Neutrophil (primary cell): ENCODE data around the gene FILIP1.
A peak's percentile ranks its signal among the peaks of the same experiment; 100 is the strongest.

Source experiments
- H3K27ac ChIP-seq: fragments of 200-600 bp; sonication (generic); 2 replicates; pipeline ENCODE4 v1.5.1; 2016; ENCODE audit warnings: mild to moderate bottlenecking, moderate library complexity
- H3K27me3 ChIP-seq: fragments of 200-600 bp; sonication (generic); 2 replicates; pipeline ENCODE4 v1.6.0; 2016; ENCODE audit warnings: mild to moderate bottlenecking
- H3K36me3 ChIP-seq: fragments of 200-600 bp; sonication (generic); 2 replicates; pipeline ENCODE4 v1.5.1; 2017
- H3K4me1 ChIP-seq, 2 experiments: fragments of 200-600 bp in 1 of 2; sonication (generic) in 1 of 2; 1 replicate in 1 of 2; 2 replicates in 1 of 2; pipeline versions ENCODE4 v1.5.1 to v1.6.1; 2013 to 2016; ENCODE audit warnings: low read depth in 1 of 2, low read length in 1 of 2, mild to moderate bottlenecking in 1 of 2, moderate library complexity in 1 of 2; ENCODE audit not compliant: control insufficient read depth in 1 of 2, insufficient read depth in 1 of 2
- H3K4me3 ChIP-seq, 2 experiments: fragments of 200-600 bp in 1 of 2; sonication (generic) in 1 of 2; 1 replicate in 1 of 2; 2 replicates in 1 of 2; pipeline ENCODE4 v1.5.1; 2013 to 2016; ENCODE audit warnings: low read depth in 1 of 2, low read length in 1 of 2, mild to moderate bottlenecking in 1 of 2, moderate library complexity in 1 of 2
- H3K9me3 ChIP-seq: fragments of 200-600 bp; sonication (generic); 2 replicates; pipeline ENCODE4 v1.5.1; 2016
- TF ChIP-seq, protein P1 (sequence below): fragments of 200-600 bp; sonication (generic); IDR thresholded peaks from 2 replicates; pipeline ENCODE4 v1.5.1; 2016; ENCODE audit warnings: antibody characterized with exemption

The FILIP1 gene

DNA sequence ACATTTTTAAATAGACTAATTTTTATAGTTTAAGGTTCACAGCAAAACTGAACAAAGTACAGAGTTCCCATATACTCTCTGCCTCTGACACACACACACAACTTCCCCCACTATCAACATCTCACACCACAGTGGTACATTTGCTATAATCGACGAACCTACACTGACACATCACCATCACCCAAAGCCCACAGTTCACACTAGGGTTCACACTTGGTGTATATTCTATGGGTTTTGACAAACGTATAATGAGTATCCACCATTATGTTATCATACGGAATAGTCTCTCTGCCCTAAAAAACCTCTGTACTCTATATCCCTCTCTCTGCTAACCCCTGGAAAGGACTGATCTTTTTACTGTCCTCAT is 224.6 kb downstream of the FILIP1 start:
- no peak overlapping the region for H3K4me3 ChIP-seq
- H3K27me3 ChIP-seq: no peaks in the 10 kb centered on the region
- H3K27ac ChIP-seq: no peak overlapping the region
- TF ChIP-seq, protein P1, sequence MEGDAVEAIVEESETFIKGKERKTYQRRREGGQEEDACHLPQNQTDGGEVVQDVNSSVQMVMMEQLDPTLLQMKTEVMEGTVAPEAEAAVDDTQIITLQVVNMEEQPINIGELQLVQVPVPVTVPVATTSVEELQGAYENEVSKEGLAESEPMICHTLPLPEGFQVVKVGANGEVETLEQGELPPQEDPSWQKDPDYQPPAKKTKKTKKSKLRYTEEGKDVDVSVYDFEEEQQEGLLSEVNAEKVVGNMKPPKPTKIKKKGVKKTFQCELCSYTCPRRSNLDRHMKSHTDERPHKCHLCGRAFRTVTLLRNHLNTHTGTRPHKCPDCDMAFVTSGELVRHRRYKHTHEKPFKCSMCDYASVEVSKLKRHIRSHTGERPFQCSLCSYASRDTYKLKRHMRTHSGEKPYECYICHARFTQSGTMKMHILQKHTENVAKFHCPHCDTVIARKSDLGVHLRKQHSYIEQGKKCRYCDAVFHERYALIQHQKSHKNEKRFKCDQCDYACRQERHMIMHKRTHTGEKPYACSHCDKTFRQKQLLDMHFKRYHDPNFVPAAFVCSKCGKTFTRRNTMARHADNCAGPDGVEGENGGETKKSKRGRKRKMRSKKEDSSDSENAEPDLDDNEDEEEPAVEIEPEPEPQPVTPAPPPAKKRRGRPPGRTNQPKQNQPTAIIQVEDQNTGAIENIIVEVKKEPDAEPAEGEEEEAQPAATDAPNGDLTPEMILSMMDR: no peak
- H3K4me1 ChIP-seq: peaks cover 36 to 39% of the 10 kb centered on the region in 2 experiments
- peaks cover 16% of the 10 kb centered on the region for H3K36me3 ChIP-seq
- no peaks in the 10 kb centered on the region for H3K9me3 ChIP-seq

DNA sequence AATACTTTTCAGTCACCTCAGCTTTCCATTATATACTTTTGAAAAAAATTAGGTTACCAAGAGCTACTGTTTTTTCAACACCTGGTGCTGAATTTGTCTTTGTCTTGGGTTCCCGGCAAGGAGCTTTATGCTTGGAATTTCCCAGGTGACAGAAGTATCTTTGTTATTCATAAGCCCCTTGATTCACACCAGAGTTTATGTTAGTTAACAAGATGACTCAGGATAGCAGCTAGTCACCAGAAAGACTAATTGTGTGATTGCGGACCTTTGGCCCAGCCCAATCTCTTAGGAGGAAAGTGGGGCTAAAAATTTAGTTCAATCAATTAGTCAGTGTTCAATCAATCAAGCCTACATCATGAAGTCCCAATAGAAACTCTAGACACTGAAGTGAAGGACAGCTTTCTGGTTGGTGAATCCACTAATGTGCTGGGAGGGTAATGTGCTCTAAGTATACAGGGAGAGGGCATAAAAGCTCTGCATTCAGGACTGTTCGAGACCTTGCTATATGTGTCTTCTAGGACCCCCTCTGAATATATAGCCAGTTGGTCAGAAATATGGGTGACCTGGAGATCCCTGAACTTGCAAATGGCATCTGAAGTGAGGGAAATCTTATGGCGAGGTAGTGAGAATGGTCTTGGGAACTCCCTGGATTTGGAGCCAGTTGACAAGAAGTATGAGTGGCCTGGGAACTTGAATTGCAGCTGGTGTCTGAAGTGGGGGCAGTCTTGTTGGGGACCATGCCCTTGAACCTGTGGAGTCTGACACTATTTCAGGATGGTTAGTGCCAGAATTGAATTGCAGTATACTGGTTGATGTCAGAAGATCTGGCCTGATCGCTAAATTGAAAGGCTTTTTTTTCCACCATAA is 225.2 kb downstream of the FILIP1 start:
- TF ChIP-seq, protein P1: no peak
- no peaks in the 10 kb centered on the region for H3K9me3 ChIP-seq
- H3K27ac ChIP-seq: no peak overlapping the region
- H3K27me3 ChIP-seq: no peaks in the 10 kb centered on the region
- H3K4me1 ChIP-seq: peaks cover 30 to 33% of the 10 kb centered on the region in 2 experiments
- no peak overlapping the region for H3K4me3 ChIP-seq
- H3K36me3 ChIP-seq: peaks cover 22% of the 10 kb centered on the region

DNA sequence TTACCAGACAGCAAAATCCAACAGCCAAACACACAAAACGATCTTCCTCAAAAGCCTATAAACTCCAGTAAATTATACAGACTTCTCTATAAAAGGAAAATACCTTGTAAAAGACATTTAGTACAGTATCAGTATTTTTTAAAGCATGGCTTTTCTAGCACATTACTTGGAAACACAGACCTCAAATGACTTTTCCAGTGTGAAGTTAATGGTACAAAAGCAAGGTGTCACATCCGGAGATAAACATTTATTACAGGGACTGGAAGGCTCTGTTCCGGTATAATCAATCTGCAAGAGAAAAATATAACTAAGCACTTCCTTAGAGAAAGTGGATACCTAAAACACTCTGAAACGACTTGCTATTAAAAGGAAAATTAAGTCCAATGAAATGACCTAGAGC is 226.1 kb downstream of the FILIP1 start:
- TF ChIP-seq, protein P1: no peak
- Histone ChIP-seq H3K27me3 (no peaks in the 10 kb centered on the region), H3K4me3 (no peak overlapping the region), H3K27ac (no peak overlapping the region), H3K36me3 (peaks cover 25% of the 10 kb centered on the region), H3K9me3 (no peaks in the 10 kb centered on the region), H3K4me1 (peaks cover 21 to 24% of the 10 kb centered on the region in 2 experiments)

DNA sequence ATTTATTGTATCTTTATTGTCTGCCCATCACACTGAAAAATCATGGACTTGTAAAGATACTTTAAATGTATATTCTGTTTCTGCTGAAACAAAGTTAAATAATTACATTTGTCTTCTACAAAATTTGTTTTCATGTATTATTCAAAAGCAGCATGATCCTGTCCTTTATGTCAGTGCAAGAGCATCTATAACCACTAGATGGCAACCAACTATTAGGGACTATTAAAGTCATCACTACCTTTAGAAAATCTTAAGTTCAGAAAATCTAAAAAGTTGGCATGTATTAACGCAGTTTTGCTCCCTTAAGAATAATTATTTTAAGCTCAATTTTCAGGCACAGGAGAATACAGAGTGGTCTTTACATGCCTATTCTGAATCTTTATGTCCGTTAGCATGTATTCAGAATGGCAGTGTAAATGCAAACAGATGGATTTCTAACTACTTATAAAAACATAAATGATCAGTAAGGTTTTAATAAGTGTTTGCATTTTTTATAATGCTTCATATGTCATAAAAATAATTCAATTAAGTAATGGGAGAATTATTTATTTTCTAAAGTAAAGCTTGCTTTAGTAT is 226.8 kb downstream of the FILIP1 start:
- H3K4me3 ChIP-seq: no peak overlapping the region
- H3K27ac ChIP-seq: no peak overlapping the region
- H3K36me3 ChIP-seq: peaks cover 30% of the 10 kb centered on the region
- H3K4me1 ChIP-seq: peaks cover 14 to 17% of the 10 kb centered on the region in 2 experiments
- H3K9me3 ChIP-seq: no peaks in the 10 kb centered on the region
- no peaks in the 10 kb centered on the region for H3K27me3 ChIP-seq
- TF ChIP-seq, protein P1: peak; percentile 74

DNA sequence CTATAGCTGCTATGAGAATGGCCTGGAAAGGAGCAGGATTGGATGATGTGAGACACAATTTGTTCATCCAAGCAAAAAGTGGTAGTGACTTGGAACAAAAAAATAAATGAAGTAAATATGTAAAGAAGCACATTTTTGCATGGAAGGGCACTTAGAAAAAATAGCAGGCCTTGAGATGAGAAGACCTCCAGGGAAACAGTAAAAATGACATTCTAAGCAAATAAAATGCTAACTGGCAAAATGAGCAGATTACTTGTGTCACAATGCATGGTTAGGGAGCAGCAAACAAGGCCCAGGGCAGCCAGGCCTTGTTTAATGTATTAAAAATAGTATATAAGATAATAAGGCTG is 230.2 kb downstream of the FILIP1 start:
- TF ChIP-seq, protein P1: no peak
- H3K27ac ChIP-seq: no peak overlapping the region
- no peaks in the 10 kb centered on the region for H3K4me1 ChIP-seq
- no peaks in the 10 kb centered on the region for H3K9me3 ChIP-seq
- peaks cover 62% of the 10 kb centered on the region for H3K36me3 ChIP-seq
- H3K4me3 ChIP-seq: no peak overlapping the region
- no peaks in the 10 kb centered on the region for H3K27me3 ChIP-seq
